SK-N-SH (cell line): ENCODE measurements around the gene CTSH.

Experiments
- CHD2 ChIP-seq: fragments of 150-350 bp; IDR thresholded peaks from 2 replicates; pipeline ENCODE4 v1.6.1; 2018; ENCODE audit warnings: low read length; ENCODE audit not compliant: partially characterized antibody
- FOSL2 ChIP-seq: IDR thresholded peaks from 2 replicates; pipeline ENCODE4 v1.4.0; 2012; ENCODE audit warnings: low read depth, mild to moderate bottlenecking, moderate library complexity, borderline replicate concordance
- GABPA ChIP-seq: IDR thresholded peaks from 2 replicates; pipeline ENCODE4 v1.4.0; 2012; ENCODE audit warnings: low read depth, mild to moderate bottlenecking
- GATA2 ChIP-seq: sonication (generic); formaldehyde crosslinking; IDR thresholded peaks from 2 replicates; pipeline ENCODE4 v1.5.0; 2020; ENCODE audit warnings: mild to moderate bottlenecking, missing genetic modification reagents
- JUND ChIP-seq: IDR thresholded peaks from 2 replicates; pipeline ENCODE4 v1.4.0; 2012
- MXI1 ChIP-seq: IDR thresholded peaks from 2 replicates; pipeline ENCODE4 v1.6.1; 2012; ENCODE audit warnings: mild to moderate bottlenecking, low read depth, low read length, improper control_type of control experiment
- POLR2AphosphoS5 ChIP-seq: IDR thresholded peaks from 2 replicates; pipeline ENCODE4 v1.6.1; 2012; ENCODE audit warnings: low read depth, low read length
- RCOR1 ChIP-seq: fragments of 150-350 bp; IDR thresholded peaks from 2 replicates; pipeline ENCODE4 v1.6.1; 2017; ENCODE audit warnings: antibody characterized with exemption, low read length
- SMC3 ChIP-seq: IDR thresholded peaks from 2 replicates; pipeline ENCODE4 v1.6.1; 2012; ENCODE audit warnings: low read depth, low read length, improper control_type of control experiment
- TF ChIP-seq, protein P1 (sequence below): fragments of 200-600 bp; sonication (generic); IDR thresholded peaks from 2 replicates; pipeline ENCODE4 v1.6.1; 2017; ENCODE audit warnings: antibody characterized with exemption, mild to moderate bottlenecking, moderate library complexity
- TF ChIP-seq, protein P2 (sequence below): IDR thresholded peaks from 2 replicates; pipeline ENCODE4 v1.4.0; 2012; ENCODE audit warnings: low read depth, borderline replicate concordance

DNA sequence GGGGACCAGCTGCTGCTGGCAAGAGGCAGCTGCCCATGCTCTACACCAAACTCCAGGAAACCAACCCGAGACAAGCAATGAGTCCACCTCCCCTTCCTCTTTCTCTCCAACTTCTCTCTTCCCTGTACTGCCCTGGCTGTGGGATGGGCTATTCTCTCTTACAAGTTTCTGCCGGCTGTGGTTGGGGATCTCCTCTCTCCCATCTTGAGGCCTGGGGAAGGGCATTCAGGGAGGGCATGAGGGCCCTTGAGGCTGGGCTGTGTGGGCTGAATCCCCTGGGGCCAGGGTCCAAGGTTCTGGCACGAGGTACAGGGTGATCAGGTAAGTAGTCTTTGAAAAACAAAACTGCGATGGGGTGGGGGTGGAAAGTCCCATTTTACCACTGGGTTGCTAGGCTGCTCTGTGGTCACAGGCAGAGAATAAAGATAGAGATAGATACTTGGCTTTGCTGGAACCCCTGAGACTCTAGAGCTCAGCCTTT lies 32.3 kb upstream of the CTSH start:
- TF ChIP-seq MXI1 (no peak), RCOR1 (no peak), SMC3 (no peak), GATA2 (CRISPR knock-in tag) (no peak), POLR2AphosphoS5 (no peak), CHD2 (no peak), GABPA (no peak), JUND (no peak), FOSL2 (no peak)
- TF ChIP-seq, protein P1, sequence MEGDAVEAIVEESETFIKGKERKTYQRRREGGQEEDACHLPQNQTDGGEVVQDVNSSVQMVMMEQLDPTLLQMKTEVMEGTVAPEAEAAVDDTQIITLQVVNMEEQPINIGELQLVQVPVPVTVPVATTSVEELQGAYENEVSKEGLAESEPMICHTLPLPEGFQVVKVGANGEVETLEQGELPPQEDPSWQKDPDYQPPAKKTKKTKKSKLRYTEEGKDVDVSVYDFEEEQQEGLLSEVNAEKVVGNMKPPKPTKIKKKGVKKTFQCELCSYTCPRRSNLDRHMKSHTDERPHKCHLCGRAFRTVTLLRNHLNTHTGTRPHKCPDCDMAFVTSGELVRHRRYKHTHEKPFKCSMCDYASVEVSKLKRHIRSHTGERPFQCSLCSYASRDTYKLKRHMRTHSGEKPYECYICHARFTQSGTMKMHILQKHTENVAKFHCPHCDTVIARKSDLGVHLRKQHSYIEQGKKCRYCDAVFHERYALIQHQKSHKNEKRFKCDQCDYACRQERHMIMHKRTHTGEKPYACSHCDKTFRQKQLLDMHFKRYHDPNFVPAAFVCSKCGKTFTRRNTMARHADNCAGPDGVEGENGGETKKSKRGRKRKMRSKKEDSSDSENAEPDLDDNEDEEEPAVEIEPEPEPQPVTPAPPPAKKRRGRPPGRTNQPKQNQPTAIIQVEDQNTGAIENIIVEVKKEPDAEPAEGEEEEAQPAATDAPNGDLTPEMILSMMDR = no peak
- TF ChIP-seq, protein P2, sequence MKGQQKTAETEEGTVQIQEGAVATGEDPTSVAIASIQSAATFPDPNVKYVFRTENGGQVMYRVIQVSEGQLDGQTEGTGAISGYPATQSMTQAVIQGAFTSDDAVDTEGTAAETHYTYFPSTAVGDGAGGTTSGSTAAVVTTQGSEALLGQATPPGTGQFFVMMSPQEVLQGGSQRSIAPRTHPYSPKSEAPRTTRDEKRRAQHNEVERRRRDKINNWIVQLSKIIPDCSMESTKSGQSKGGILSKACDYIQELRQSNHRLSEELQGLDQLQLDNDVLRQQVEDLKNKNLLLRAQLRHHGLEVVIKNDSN = no peak
